ENCODE results near the gene CA10. TPM values are rescaled to one million over a fixed set of nuclear protein-coding genes. Genes with fewer than 3 reads are reported as not detected.

Gene CA10
- total and polyA plus RNA-seq, 2 of the 4 experiments (the other 2 are of a cell fraction): not detected

DNA sequence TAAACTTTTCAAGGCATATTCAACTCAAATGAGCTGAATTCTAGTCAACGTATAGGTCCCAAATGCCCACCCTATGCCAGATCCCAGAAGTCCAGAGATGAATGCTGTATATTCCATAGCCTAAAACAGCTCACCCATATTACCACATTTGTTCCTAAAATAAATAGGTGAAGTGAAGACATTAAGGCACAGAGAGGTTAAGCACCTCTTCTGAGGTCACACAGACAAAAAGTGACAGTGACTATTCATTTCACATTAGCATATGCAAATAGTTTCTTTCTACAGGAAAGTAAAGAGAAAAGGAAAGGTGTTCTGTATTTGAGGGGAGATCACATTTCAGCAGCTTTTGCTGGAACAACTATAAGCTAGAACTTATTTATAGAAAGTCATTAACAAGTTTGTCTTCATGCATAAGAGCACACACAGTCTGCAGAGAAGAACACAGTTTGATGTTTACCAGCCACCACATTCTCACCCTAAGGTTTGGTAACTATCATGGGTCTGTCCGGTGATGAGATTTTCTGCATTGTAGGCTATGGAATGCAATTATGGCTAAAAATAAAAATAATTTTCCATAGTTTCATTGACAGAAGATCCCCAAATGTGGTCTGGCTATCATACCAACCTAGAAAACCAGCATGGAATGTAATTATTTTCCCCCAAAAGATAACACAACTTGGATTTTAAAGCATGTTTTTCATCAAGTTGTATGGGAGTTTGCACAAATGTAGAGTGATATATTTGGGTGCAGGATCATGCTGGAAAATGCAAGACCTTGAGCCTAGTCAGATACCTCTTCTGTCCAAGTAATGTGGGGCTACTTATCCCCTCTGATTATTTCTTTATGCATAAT is 496.1 kb downstream of the CA10 start:
- no peak overlapping the region for H2BK5ac ChIP-seq (ENCODE audit: low read depth, low read length, poor library complexity, severe bottlenecking)
- H3K36me3 ChIP-seq (ENCODE audit: control insufficient read depth, insufficient read depth, low read length): no peaks in the 10 kb centered on the region
- TF ChIP-seq MAFK (IDR thresholded peaks at IDR 0.05; ENCODE audit: low read depth, low read length) (no peak), CEBPB (IDR thresholded peaks at IDR 0.05; ENCODE audit: low read depth, low read length) (no peak), POLR2A (IDR thresholded peaks at IDR 0.05; ENCODE audit: low read depth, low read length) (no peak), RCOR1 (IDR thresholded peaks at IDR 0.05; ENCODE audit: insufficient replicate concordance, low read length) (no peak), NFE2L2 (IDR thresholded peaks at IDR 0.05; ENCODE audit: low read depth, low read length) (no peak), RFX5 (IDR thresholded peaks at IDR 0.05; ENCODE audit: low read depth, low read length) (no peak), MXI1 (IDR thresholded peaks at IDR 0.05; ENCODE audit: borderline replicate concordance, low read depth, low read length) (no peak), CHD1 (IDR thresholded peaks at IDR 0.05; ENCODE audit: low read depth, low read length) (no peak), FOS (IDR thresholded peaks at IDR 0.05; ENCODE audit: low read depth, low read length) (no peak), RAD21 (IDR thresholded peaks at IDR 0.05; ENCODE audit: low read length) (no peak)
- TF ChIP-seq, protein P1, sequence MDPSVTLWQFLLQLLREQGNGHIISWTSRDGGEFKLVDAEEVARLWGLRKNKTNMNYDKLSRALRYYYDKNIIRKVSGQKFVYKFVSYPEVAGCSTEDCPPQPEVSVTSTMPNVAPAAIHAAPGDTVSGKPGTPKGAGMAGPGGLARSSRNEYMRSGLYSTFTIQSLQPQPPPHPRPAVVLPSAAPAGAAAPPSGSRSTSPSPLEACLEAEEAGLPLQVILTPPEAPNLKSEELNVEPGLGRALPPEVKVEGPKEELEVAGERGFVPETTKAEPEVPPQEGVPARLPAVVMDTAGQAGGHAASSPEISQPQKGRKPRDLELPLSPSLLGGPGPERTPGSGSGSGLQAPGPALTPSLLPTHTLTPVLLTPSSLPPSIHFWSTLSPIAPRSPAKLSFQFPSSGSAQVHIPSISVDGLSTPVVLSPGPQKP (IDR thresholded peaks at IDR 0.05; ENCODE audit: borderline replicate concordance, low read depth, low read length): no peak
- TF ChIP-seq, protein P2, sequence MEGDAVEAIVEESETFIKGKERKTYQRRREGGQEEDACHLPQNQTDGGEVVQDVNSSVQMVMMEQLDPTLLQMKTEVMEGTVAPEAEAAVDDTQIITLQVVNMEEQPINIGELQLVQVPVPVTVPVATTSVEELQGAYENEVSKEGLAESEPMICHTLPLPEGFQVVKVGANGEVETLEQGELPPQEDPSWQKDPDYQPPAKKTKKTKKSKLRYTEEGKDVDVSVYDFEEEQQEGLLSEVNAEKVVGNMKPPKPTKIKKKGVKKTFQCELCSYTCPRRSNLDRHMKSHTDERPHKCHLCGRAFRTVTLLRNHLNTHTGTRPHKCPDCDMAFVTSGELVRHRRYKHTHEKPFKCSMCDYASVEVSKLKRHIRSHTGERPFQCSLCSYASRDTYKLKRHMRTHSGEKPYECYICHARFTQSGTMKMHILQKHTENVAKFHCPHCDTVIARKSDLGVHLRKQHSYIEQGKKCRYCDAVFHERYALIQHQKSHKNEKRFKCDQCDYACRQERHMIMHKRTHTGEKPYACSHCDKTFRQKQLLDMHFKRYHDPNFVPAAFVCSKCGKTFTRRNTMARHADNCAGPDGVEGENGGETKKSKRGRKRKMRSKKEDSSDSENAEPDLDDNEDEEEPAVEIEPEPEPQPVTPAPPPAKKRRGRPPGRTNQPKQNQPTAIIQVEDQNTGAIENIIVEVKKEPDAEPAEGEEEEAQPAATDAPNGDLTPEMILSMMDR (conservative IDR thresholded peaks at IDR 0.05; ENCODE audit: low read depth, low read length): no peak
- H3K4me1 ChIP-seq (ENCODE audit: control insufficient read depth, insufficient read depth, low read length): no peaks in the 10 kb centered on the region
- H4K8ac ChIP-seq (ENCODE audit: low read depth in 2 of 2, low read length in 2 of 2): no peak overlapping the region
- dilution Hi-C loops (cut with HindIII; ENCODE audit: low sequenced_read_pairs, unreplicated experiment): no loop called here
- ATAC-seq (ENCODE audit: low read depth) (no peak), DNase-seq (no peak)
- no peak overlapping the region for H2BK15ac ChIP-seq (ENCODE audit: low read depth, low read length)
- no peak overlapping the region for H3K4me3 ChIP-seq (ENCODE audit: insufficient read depth, low read depth, low read length)
- H3K18ac ChIP-seq (ENCODE audit: low read depth, low read length): no peak overlapping the region
- no CpG with 5 or more reads among the region's 2 CpGs for WGBS, 2 experiments (ENCODE audit: extremely low coverage in 2 of 2, insufficient read length in 1 of 2)
- H2BK20ac ChIP-seq (ENCODE audit: low read depth, low read length): no peak overlapping the region
- in situ Hi-C loops (cut with MboI; ENCODE audit: low sequenced_read_pairs): no loop called here
- H3K4me2 ChIP-seq (ENCODE audit: low read depth, low read length): no peak overlapping the region
- H3K9me3 ChIP-seq (ENCODE audit: control insufficient read depth, insufficient read depth, low read length): peaks cover 9% of the 10 kb centered on the region
- no peak overlapping the region for H3K56ac ChIP-seq (ENCODE audit: extremely low read depth, insufficient read depth, low read length)
- no peak overlapping the region for H3K23ac ChIP-seq (ENCODE audit: low read depth, low read length)
- H3K9ac ChIP-seq (ENCODE audit: low read depth, low read length): no peak overlapping the region
- no peak overlapping the region for H3K4ac ChIP-seq (ENCODE audit: low read depth, low read length)
- H3K9me1 ChIP-seq (ENCODE audit: insufficient read depth, low read length): no peaks in the 10 kb centered on the region
- no peak overlapping the region for H2AK5ac ChIP-seq (ENCODE audit: low read depth, low read length)
- no peak overlapping the region for H3K27ac ChIP-seq (ENCODE audit: insufficient read depth, low read length)
- no peaks in the 10 kb centered on the region for H3K79me1 ChIP-seq (ENCODE audit: low read depth in 1 of 2, low read length in 2 of 2)
- CTCF ChIA-PET: no interaction called here
- H4K20me1 ChIP-seq (ENCODE audit: insufficient read depth, low read length): no peaks in the 10 kb centered on the region
- intact Hi-C loops (cut with micrococcal nuclease): no loop called here
- H4K91ac ChIP-seq (ENCODE audit: insufficient read depth, low read depth, low read length): no peak overlapping the region
- H3K14ac ChIP-seq (replicated peaks; ENCODE audit: low read depth, low read length): no peak overlapping the region
- H3K27me3 ChIP-seq (ENCODE audit: control insufficient read depth, insufficient read depth, low read length): no peaks in the 10 kb centered on the region
- POLR2A ChIA-PET (ENCODE audit: unreplicated experiment): no interaction called here
- no peak overlapping the region for H2BK120ac ChIP-seq (ENCODE audit: low read depth, low read length)
- H2AK9ac ChIP-seq (replicated peaks; ENCODE audit: low read depth, low read length, poor library complexity): no peak overlapping the region
- no peak overlapping the region for H2AFZ ChIP-seq (replicated peaks; ENCODE audit: low read length, poor library complexity)
- BruUV-seq (replicated peaks): no TSS peak
- no peak overlapping the region for H4K5ac ChIP-seq (ENCODE audit: low read depth, low read length)
